GM18909 (cell line): ENCODE measurements around the gene PCCA.
"Not testable (repeated sequence)": the region's sequence is repeated elsewhere in the genome, so short reads cannot be mapped to it uniquely, and the experiment has no call there.

Source experiments
- ATAC-seq: cut with Tn5 transposase; IDR thresholded peaks from one replicate; pipeline ENCODE4 v1.9.1; 2021; ENCODE audit warnings: mild to moderate bottlenecking; ENCODE audit not compliant: unreplicated experiment, poor library complexity

The PCCA gene

GRCh38 chr13:100178309-100178708 lies 89.4 kb downstream of the PCCA start:
- ATAC-seq, result no peak

GRCh38 chr13:100179276-100179675 lies 90.4 kb downstream of the PCCA start:
- ATAC-seq, result no peak

GRCh38 chr13:100182900-100183490 lies 94.1 kb downstream of the PCCA start:
- no peak for ATAC-seq

- ATAC-seq, result no peak
These were observed 95.2 kb downstream of the PCCA start for GRCh38 chr13:100184095-100184494.

- no peak for ATAC-seq
These were observed 106.7 kb downstream of the PCCA start for GRCh38 chr13:100195568-100195967.

GRCh38 chr13:100196375-100196774 lies 107.5 kb downstream of the PCCA start:
- ATAC-seq, result no peak

GRCh38 chr13:100197116-100197515 lies 108.2 kb downstream of the PCCA start:
- ATAC-seq, result no peak

- no peak for ATAC-seq
These were observed 108.9 kb downstream of the PCCA start for GRCh38 chr13:100197591-100198365.

- no peak for ATAC-seq
These were observed 114.9 kb downstream of the PCCA start for GRCh38 chr13:100203696-100204367.

- ATAC-seq, result no peak
These were observed 119.1 kb downstream of the PCCA start for GRCh38 chr13:100208002-100208401.

- ATAC-seq, result no peak
These were observed 119.7 kb downstream of the PCCA start for GRCh38 chr13:100208626-100209025.

GRCh38 chr13:100209857-100210825 lies 121.2 kb downstream of the PCCA start:
- no peak for ATAC-seq

- no peak for ATAC-seq
These were observed 122.3 kb downstream of the PCCA start for GRCh38 chr13:100211016-100211710.

GRCh38 chr13:100212904-100213553 lies 124.1 kb downstream of the PCCA start:
- ATAC-seq, result no peak

GRCh38 chr13:100213576-100213975 lies 124.7 kb downstream of the PCCA start:
- ATAC-seq, result no peak

- no peak for ATAC-seq
These were observed 126.0 kb downstream of the PCCA start for GRCh38 chr13:100214886-100215285.

- no peak for ATAC-seq
These were observed 132.3 kb downstream of the PCCA start for GRCh38 chr13:100221166-100221565.

- not testable (repeated sequence) for ATAC-seq
These were observed 135.2 kb downstream of the PCCA start for GRCh38 chr13:100223966-100224530.

GRCh38 chr13:100229603-100230002 lies 140.7 kb downstream of the PCCA start:
- no peak for ATAC-seq
